SK-N-SH treated with all-trans-retinoic acid at 6 μM for 48 hours (cell line): Measurements from ENCODE around the gene C14orf180.

ENCODE experiments used
- ATAC-seq: fragments of 200-7000 bp; cut with Tn5 transposase; 3 replicates; pipeline ENCODE4 v1.9.1; 2020; ENCODE audit warnings: mild to moderate bottlenecking, moderate library complexity
- ARNTL ChIP-seq: fragments of 450-650 bp; formaldehyde crosslinking; IDR thresholded peaks from 2 replicates; pipeline ENCODE4 v1.5.0; 2020; ENCODE audit warnings: low read depth, mild to moderate bottlenecking, moderate library complexity, borderline replicate concordance
- BACH2 ChIP-seq: fragments of 250-450 bp; sonication (Bioruptor Pico); IDR thresholded peaks from 2 replicates; pipeline ENCODE4 v1.9.0; 2021; ENCODE audit warnings: mild to moderate bottlenecking, borderline replicate concordance
- CREB5 ChIP-seq: fragments of 250-450 bp; sonication (Bioruptor Pico); IDR thresholded peaks from 2 replicates; pipeline ENCODE4 v1.5.1; 2020; ENCODE audit warnings: low read depth, mild to moderate bottlenecking, moderate library complexity
- ESRRG ChIP-seq: fragments of 250-450 bp; sonication (Bioruptor Pico); IDR thresholded peaks from 2 replicates; pipeline ENCODE4 v1.6.1; 2021; ENCODE audit warnings: mild to moderate bottlenecking
- ISL1 ChIP-seq: fragments of 250-450 bp; sonication (Bioruptor Pico); IDR thresholded peaks from 2 replicates; pipeline ENCODE4 v2.1.2; 2022; ENCODE audit warnings: mild to moderate bottlenecking, moderate library complexity
- OSR1 ChIP-seq: fragments of 250-450 bp; sonication (Bioruptor Pico); IDR thresholded peaks from 2 replicates; pipeline ENCODE4 v1.8.0; 2022; ENCODE audit warnings: moderate library complexity, mild to moderate bottlenecking, inconsistent platforms
- PATZ1 ChIP-seq: fragments of 250-450 bp; sonication (Bioruptor Pico); IDR thresholded peaks from 2 replicates; pipeline ENCODE4 v1.8.0; 2020; ENCODE audit warnings: mild to moderate bottlenecking, moderate library complexity, borderline replicate concordance
- RARB ChIP-seq: fragments of 250-450 bp; sonication (Bioruptor Pico); IDR thresholded peaks from 2 replicates; pipeline ENCODE4 v1.8.0; 2021; ENCODE audit warnings: mild to moderate bottlenecking, moderate library complexity
- SNAI2 ChIP-seq: fragments of 250-450 bp; sonication (Bioruptor Pico); IDR thresholded peaks from 2 replicates; pipeline ENCODE4 v1.5.0; 2020; ENCODE audit warnings: mild to moderate bottlenecking, moderate library complexity
- TCF4 ChIP-seq: fragments of 250-450 bp; sonication (Bioruptor Pico); IDR thresholded peaks from 2 replicates; pipeline ENCODE4 v1.8.0; 2021; ENCODE audit warnings: mild to moderate bottlenecking, moderate library complexity, borderline replicate concordance
- TOX ChIP-seq: fragments of 250-450 bp; sonication (Bioruptor Pico); IDR thresholded peaks from 2 replicates; pipeline ENCODE4 v1.8.0; 2021; ENCODE audit warnings: mild to moderate bottlenecking, moderate library complexity, borderline replicate concordance
- TSHZ2 ChIP-seq: fragments of 250-450 bp; sonication (Bioruptor Pico); IDR thresholded peaks from 2 replicates; pipeline ENCODE4 v1.5.0; 2020; ENCODE audit warnings: mild to moderate bottlenecking, moderate library complexity
- ZNF565 ChIP-seq: fragments of 450-650 bp; formaldehyde crosslinking; conservative IDR thresholded peaks from 2 replicates; pipeline ENCODE4 v1.5.0; 2020; ENCODE audit warnings: low read depth, mild to moderate bottlenecking, moderate library complexity
- TF ChIP-seq, protein P1 (sequence below): fragments of 250-450 bp; sonication (Bioruptor Pico); IDR thresholded peaks from 2 replicates; pipeline ENCODE4 v1.5.1; 2021; ENCODE audit warnings: mild to moderate bottlenecking, moderate library complexity

Gene C14orf180

DNA sequence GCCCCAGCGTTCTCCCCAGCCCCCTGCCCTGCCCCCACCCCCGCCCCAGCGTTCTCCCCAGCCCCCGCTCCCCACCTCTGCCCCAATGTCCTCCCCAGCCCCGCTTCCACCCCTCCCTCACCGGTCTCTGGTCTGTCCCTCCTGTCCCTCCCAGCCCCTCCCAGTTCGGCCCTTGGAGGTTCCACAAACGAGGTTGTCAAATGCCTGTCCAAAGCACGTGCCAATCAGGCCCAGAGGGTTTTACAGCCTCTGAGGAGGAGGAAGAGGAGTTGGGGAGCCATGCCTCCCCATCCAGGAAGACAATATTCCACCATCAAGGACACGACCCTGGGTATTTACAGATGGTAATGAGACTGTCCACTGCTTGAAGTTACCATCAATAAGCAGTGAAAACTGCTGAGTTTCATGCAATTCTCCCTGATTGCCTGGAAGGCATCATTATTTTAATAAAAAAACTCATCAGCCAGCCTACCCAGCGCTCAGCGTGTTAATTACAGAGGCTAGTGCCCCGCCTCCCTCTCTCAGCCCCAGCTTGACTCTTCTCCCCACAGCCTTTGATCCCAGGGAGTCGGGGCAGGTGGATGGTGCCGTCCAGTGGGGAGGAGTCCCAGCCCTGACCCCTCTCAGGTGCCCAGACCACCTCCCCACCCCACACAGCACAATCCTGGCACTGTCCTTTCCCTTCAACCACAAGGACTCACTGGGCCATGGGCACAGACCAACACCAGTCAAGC is 30.6 kb upstream of the C14orf180 start:
- TF ChIP-seq ARNTL = no peak
- no peak for TF ChIP-seq CREB5
- TF ChIP-seq SNAI2 (CRISPR knock-in tag) = no peak
- ATAC-seq = no peak

GRCh38 chr14:104549536-104550339 is 29.8 kb upstream of the C14orf180 start:
- ATAC-seq = no peak
- TF ChIP-seq ARNTL (no peak), ZNF565 (CRISPR knock-in tag) (no peak), BACH2 (CRISPR knock-in tag) (no peak), TOX (no peak), SNAI2 (CRISPR knock-in tag) (no peak), RARB (no peak)
- TF ChIP-seq, protein P1, sequence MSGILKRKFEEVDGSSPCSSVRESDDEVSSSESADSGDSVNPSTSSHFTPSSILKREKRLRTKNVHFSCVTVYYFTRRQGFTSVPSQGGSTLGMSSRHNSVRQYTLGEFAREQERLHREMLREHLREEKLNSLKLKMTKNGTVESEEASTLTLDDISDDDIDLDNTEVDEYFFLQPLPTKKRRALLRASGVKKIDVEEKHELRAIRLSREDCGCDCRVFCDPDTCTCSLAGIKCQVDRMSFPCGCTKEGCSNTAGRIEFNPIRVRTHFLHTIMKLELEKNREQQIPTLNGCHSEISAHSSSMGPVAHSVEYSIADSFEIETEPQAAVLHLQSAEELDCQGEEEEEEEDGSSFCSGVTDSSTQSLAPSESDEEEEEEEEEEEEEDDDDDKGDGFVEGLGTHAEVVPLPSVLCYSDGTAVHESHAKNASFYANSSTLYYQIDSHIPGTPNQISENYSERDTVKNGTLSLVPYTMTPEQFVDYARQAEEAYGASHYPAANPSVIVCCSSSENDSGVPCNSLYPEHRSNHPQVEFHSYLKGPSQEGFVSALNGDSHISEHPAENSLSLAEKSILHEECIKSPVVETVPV (CRISPR knock-in tag) = no peak

- ATAC-seq = no peak
Measured at GRCh38 chr14:104550340-104550860, 29.2 kb upstream of the C14orf180 start.

More at GRCh38 chr14:104550340-104550860, 29.2 kb upstream of the C14orf180 start:
- no peak for TF ChIP-seq ZNF565 (CRISPR knock-in tag)
- TF ChIP-seq RARB = no peak
- TF ChIP-seq ESRRG (CRISPR knock-in tag) = no peak
- TF ChIP-seq CREB5 = no peak
- no peak for TF ChIP-seq PATZ1
- TF ChIP-seq TCF4 (CRISPR knock-in tag) = no peak
- TF ChIP-seq ISL1 (CRISPR knock-in tag) = no peak
- no peak for TF ChIP-seq ARNTL
- no peak for TF ChIP-seq TSHZ2 (CRISPR knock-in tag)
- no peak for TF ChIP-seq OSR1 (CRISPR knock-in tag)
